CD4-positive, alpha-beta T cell treated with Interleukin-4 for 4 hours (primary cell): ENCODE results near the gene SNAI3.

Experiments used
- DNase-seq: peaks from one replicate; pipeline ENCODE4 v3.0.0-alpha.2; 2020

The SNAI3 gene

DNA sequence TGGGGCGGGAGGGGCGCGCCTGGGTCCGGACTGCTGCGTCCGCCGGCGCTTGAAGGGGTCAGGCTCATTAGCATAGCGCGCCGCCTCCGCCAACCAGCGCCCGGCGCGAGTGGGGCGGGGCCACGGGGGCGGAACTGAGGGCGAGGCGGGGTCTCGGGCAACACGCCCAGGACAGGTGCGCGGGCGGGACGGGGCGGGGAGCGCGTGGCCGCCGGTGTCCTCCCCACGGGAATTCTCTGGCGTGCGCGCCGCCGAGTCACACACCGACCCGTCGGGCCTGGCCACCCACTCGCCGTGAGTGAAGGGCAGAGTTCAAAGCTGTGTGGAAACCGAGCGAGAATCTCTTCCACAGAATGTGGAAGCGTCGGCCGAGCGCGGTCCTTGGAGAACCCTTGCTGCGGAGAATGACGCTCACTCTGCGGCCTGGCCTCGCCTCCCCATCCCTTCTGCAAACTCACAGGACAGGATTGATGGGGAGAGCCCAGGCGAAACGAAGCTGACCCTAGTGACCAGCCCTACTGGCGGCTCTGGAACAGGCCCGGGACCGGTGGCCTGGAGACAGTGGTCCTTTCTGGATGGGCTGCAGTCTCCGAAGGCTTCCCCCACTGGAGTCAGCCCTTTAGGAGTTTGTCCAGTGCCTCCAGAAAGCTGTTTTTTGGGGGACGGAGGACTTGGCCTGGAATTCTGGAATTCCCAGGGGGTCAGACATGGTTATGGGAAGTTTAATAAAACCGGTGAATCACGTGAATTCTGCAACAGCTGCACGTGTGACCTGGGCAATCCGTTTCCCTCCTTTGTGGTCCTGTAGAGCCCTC, at the start of gene SNAI3:
Gene SNAI3 (minus strand): TSS at position 69 of the 815 bp plus-strand sequence. CDS start 101 bp downstream, outside the sequence.
- DNase-seq: peak; percentile 78

DNA sequence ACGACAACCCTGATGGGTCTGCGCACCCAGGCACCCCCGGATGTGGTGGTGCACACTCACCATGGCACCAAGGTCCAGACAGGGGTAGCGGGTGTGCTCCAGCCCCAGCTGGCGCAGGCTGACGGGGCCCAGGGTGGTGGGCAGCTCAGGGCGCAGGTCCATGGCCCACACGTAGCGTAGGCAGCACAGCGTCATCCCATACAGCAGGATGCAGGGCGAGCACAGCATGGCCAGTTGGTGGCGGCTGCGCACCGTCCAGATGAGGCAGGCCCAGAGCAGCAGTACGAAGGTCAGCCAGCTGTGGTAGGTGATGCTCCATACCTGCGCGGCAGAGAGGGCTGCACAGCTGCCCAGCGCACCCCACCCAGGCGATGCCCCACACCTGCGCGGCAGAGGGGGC, 49.8 kb upstream of the SNAI3 start:
- DNase-seq: no peak

- no peak for DNase-seq
These were observed 49.3 kb upstream of the SNAI3 start for GRCh38 chr16:88735616-88736015.

- DNase-seq: no peak
These were observed 48.8 kb upstream of the SNAI3 start for GRCh38 chr16:88735121-88735520.

- DNase-seq: no peak
These were observed 48.0 kb upstream of the SNAI3 start for GRCh38 chr16:88734361-88734728.

DNA sequence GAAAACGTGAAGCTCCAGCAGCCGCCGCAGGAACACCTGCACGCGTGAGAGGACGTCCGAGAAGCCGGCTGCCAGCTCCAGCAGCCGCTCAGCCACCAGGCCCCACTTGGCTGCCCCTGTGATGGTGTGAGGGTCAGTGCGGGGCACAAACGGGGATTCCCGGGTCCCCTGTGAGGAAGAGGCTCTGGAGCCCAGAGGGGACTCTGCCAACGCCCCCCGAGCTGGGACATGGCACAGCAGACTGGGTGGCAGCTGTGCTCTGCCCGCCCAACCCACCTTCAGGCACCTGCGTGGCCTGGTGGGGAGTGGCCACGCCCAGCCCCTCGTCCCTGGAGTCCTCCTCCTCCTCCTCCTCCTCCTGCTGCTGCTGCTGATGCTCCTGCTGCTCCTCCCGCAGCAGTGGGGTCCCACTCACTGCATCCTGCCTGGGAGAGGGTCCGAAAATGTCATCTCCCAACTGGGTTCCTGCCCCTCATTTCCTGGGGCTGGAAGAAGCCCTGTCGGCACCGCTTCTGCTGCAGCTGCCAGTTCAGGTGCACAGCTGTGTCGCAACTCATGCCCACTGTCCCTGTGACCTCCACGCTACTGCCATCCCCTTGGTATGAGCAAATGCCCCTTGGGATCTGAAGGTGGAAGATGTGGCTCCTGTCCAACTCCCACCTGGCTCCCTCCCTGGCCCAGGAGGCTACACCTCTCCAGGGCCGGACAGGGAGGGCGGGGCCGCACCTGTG, 47.5 kb upstream of the SNAI3 start:
- no peak for DNase-seq

GRCh38 chr16:88732961-88733294, 46.6 kb upstream of the SNAI3 start:
- no peak for DNase-seq

DNA sequence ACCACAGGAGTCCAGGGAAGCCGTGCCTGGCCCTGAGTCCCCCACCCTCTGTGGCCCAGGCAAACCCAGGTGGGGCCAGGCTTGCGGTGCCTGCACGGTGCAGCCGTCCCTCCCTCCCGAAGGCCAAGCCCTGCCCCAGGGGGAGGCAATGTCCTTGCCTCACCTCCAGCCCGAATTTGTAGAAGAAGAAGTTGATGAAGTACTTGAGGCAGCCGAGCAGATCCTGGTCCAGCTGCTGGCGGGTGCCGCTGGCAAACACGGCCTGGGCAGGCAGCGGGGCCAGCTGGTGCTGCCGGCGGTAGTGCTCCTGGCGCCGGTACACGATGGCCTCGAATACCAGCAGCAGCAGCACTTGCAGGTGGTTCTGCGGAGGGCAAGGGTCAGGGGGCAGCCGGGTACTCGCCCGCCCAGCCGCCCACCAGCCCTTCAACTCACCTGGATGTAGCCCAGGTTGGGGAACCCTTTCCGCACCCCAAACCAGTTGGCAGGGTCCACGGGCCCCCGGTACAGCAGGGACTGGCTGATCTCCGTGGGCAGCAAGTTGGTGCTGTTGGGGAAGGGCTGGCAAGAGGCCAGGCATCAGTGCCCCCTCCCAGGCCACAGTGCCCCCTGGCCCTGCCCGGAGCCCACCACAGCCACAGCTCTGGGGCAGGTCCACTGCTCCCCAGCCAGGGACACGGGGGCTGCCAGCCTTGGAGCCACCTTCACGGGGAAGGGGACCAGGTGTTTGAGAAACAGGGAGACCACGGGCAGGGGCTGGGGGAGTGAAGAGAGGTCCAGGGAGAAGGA, 46.1 kb upstream of the SNAI3 start:
- DNase-seq: no peak

GRCh38 chr16:88731699-88732098, 45.4 kb upstream of the SNAI3 start:
- no peak for DNase-seq

DNA sequence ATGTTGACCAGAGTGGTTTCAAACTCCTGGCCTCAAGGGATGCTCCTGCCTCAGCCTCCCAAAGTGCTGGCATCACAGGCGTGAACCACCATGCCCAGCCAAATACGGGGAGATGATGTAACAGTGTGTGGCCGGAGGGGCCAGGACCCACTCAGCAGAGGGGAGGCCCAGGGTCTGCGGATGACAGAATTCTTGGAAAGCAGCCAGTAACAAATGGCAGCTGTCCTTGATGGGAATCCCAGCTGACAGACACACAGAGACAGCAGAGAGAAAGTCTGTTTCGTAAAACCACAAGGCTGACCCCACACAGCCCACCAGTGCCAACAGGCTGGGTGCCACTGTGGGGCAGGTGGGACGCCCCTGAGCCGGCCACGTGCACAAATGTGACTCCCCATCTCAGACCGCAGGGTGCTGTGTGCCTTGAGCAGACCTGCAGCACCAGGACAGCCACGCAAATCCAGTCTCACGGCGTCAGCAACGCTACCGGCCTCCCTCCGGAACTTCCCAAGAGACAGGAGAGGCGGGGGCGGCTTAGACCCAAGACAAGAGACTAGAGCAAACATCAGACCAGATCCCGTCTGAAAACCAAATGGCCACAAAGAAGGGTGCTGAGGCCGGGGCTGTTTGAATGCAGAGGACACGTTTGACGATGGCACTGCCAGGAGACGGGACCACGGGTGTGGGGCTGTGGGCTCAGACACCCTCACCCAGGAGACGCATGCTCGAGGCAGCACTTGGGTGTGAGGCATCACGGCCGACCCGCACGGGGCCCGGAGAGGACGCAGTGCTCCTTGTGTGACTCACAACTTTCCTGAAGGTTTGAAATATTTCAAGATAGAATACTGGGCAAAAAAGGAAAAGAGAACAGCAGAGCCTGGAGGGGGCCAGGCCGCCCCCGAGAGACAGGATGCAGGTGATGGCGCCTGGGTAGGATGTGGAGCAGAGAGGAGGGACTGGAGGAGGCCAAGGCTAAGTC, 44.6 kb upstream of the SNAI3 start:
- DNase-seq: no peak

GRCh38 chr16:88727871-88728270, 41.6 kb upstream of the SNAI3 start:
- no peak for DNase-seq

GRCh38 chr16:88726981-88727380, 40.7 kb upstream of the SNAI3 start:
- no peak for DNase-seq

- no peak for DNase-seq
These were observed 40.1 kb upstream of the SNAI3 start for GRCh38 chr16:88726408-88726749.

DNA sequence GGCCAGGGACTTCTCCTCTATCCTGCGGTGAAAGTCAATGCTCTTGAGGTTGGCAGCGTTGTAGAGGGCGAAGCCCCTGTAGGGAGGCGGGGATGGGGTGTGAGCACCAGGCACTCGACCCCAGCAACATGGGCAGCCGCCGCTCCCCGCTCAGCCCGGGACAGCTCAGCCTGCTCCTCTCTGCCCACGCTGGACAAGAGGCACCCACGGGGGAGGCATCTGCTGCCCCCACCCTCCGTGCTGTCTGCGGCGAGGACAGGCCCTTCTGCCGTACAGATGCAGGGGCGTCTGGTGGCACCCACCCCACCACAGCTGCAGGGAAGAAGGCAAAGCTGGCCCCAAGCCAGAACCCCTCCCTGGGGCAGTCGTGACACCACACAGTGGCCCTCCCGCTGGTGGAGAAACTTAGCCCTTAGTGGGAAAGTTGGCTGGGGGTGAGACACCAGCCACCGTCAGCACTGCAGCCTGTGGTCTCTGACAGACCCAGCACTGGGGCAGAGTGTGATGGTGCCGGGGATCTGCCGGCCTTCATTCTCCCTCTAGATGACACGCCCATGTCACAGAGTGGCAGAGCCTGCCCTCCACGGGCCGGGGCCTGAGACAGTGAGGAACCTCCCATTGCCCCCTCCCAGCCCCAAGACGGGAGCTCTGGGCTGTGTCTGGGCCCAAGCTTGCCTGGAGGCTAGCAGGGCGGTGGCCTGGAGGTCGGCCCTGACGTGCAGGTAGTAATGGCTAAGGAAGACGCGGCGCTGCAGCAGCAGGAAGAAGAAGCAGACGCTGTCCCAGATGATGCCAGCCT, 39.5 kb upstream of the SNAI3 start:
- no peak for DNase-seq

DNA sequence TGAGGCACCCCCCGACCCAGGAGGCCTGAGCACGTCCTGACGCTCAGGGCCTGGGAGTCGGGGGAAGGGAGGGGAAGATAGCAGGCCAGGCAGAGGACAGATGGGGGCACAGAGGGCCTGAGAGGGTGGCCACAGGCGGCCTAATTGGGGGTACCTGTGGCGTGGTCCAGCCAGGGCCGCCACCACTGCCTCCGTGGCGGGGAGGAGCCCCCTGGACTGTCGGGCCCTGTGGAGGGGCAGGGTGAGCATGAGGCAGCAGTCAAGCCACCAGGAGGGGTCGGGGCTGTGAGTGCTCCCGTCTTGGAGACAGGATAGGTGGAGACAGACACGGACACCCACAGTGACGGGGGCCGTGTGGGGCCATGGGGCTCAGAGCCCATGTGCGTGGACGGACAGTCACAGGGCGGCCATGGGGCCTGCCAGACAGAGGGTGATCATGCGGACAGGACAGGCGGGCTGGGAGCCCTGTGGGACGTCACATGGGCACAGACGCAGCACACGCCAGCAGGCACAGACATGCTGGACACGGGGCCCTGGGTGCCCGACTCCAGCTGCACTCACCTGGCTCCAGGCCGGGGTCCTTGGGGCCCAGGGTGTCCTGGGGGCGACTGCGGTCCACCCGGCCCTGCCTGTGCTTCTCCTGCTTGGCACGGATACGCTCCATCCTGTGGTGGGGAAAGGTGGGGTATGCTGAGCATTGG, 38.7 kb upstream of the SNAI3 start:
- no peak for DNase-seq

DNA sequence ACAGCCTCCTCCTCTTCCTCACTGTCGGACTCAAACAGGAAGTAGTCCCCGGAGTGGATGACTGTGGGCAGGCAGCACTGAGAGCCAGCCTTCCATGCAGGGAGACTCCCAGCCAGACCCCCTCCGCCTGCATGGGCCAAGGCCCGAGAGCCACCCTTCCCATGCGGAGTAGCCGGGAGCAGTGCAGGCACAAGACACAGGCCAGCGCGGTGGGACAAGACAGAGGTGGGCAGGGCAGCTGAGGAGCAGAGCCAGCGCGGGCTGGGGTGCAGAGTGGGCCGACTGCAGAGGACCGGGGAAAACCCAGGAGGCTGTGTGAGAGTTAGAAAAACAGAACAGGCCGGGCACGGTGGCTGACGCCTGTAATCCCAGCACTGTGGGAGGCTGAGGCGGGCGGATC, 37.6 kb upstream of the SNAI3 start:
- DNase-seq: no peak

DNA sequence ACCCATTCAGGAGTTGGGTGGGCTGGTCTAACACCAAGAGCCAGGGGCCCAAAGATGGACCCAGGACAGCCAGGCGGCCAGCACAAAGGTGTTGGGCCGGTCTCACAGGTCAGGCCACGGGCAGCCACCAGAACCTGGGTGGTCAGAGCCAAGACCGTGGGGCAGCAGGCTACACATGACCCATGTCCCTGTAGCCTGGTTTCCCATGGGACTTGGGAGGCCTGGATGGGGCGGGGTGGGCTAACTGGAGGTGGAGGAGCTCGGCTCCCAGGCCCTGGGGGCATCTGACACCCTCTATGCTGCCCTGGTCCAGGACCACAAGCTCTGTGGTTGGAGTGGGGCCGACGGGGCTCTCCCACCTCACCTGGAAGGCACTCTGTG, 37.2 kb upstream of the SNAI3 start:
- no peak for DNase-seq

DNA sequence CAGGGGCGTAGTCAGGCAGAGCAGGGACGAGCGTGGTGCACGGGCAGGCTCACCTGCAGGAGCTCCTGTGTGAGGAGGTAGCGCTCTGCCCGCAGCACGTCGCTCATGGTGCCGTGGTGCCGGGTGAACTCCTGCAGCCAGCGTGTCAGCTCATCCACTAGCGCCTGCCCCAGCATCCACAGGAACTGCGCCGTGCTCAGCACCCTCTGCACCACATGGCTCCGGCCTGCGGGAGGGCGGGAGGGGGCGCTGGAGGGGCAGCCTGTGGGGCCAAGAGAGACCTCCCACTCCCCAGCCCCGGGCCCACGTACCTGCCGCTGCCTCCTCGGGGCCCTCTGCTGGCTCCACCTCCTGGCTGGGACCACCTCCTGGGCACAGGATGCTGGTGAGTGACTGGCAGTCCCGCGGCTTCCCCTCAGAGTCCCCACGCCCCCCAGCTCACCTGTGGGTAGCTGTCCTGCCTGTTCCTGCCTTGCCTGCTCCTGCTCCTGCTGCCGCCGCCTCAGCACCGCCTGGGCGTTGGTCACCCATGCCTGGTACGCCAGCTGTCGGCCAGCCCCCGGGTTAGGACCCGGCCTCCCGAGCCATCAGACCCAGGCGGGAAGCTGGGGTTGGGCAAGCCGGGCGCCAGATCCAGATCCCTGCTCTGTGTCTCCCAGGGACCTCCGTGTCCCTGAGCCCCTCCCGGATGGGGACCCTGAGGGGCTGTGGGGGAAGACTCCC, 36.6 kb upstream of the SNAI3 start:
- no peak for DNase-seq

GRCh38 chr16:88721815-88722755, 35.8 kb upstream of the SNAI3 start:
- DNase-seq: no peak
